Fibroblast of lung (primary cell): ENCODE data around the gene DPH5. TPM values are rescaled to one million over a fixed set of nuclear protein-coding genes. Genes with fewer than 3 reads are reported as not detected.

Experiments
- DNase-seq, 2 donors: peaks; one replicate each; pipeline versions ENCODE4 v3.0.0 to v3.0.0-alpha.2; 2010; ENCODE audit warnings: low read depth in 2 of 2
- H2AFZ ChIP-seq: 2 replicates; pipeline ENCODE4 v1.5.1; 2012; ENCODE audit warnings: low read length, control low read depth, inconsistent platforms
- H3K27ac ChIP-seq: 2 replicates; pipeline ENCODE4 v1.5.1; 2011; ENCODE audit warnings: low read length, control low read depth; ENCODE audit not compliant: insufficient read depth
- H3K27me3 ChIP-seq: 2 replicates; pipeline ENCODE4 v1.5.1; 2011; ENCODE audit warnings: mild to moderate bottlenecking, low read length; ENCODE audit not compliant: control insufficient read depth, insufficient read depth
- H3K36me3 ChIP-seq: 2 replicates; pipeline ENCODE4 v1.5.1; 2011; ENCODE audit warnings: low read length; ENCODE audit not compliant: control insufficient read depth, insufficient read depth
- H3K4me1 ChIP-seq: 2 replicates; pipeline ENCODE4 v1.5.1; 2011; ENCODE audit warnings: low read length; ENCODE audit not compliant: control insufficient read depth, insufficient read depth; ENCODE audit errors: extremely low read depth
- H3K4me2 ChIP-seq: 2 replicates; pipeline ENCODE4 v1.5.1; 2011; ENCODE audit warnings: low read length, control low read depth; ENCODE audit not compliant: insufficient read depth; ENCODE audit errors: extremely low read depth
- H3K4me3 ChIP-seq, 4 experiments: fragments of 200-600 bp in 1 of 4; sonication (generic) in 1 of 4; replicated peaks in 1 of 4; 2 replicates each; pipeline ENCODE4 v1.5.1; 2011 to 2016; ENCODE audit warnings: low read length in 4 of 4, low read depth in 3 of 4, mild to moderate bottlenecking in 3 of 4, control low read depth in 2 of 4, inconsistent platforms in 1 of 4, mixed read lengths in 1 of 4; ENCODE audit not compliant: insufficient read depth in 1 of 4; ENCODE audit errors: control extremely low read depth in 1 of 4
- H3K79me2 ChIP-seq: 2 replicates; pipeline ENCODE4 v1.5.1; 2012; ENCODE audit warnings: mild to moderate bottlenecking, low read length, inconsistent platforms; ENCODE audit not compliant: control insufficient read depth, insufficient read depth
- H3K9ac ChIP-seq: 2 replicates; pipeline ENCODE4 v1.5.1; 2011; ENCODE audit warnings: mild to moderate bottlenecking, low read length, control low read depth; ENCODE audit not compliant: insufficient read depth
- H3K9me3 ChIP-seq: 2 replicates; pipeline ENCODE4 v1.5.1; 2012; ENCODE audit warnings: low read depth, low read length; ENCODE audit not compliant: control insufficient read depth, insufficient read depth
- H4K20me1 ChIP-seq: 2 replicates; pipeline ENCODE4 v1.5.1; 2011; ENCODE audit warnings: low read length; ENCODE audit not compliant: control insufficient read depth, insufficient read depth; ENCODE audit errors: extremely low read depth
- EZH2 ChIP-seq: IDR thresholded peaks from 2 replicates; pipeline ENCODE4 v1.5.1; 2012; ENCODE audit warnings: low read length, control low read depth, mild to moderate bottlenecking; ENCODE audit errors: missing control alignments
- polyA plus RNA-seq, 2 donors: library from polyadenylated mRNA; depleted of rRNA in 1 of 2; stranded (reverse) in 1 of 2; unstranded in 1 of 2; fragments of >200 nt; gene quantifications; 2 replicates each; pipeline ENCODE4 v1.2.1, GENCODE V29; 2011 to 2012; ENCODE audit warnings: missing spikeins in 1 of 2
- total RNA-seq: library from RNA; depleted of rRNA; stranded (reverse); fragments of >200 nt; gene quantifications from 2 replicates; pipeline ENCODE4 v1.2.1, GENCODE V29; 2014
- TF ChIP-seq, protein P1 (sequence below), 2 donors: IDR thresholded peaks in 1 of 2; conservative IDR thresholded peaks in 1 of 2; 1 replicate in 1 of 2; 2 replicates in 1 of 2; pipeline ENCODE4 v1.5.1; 2011 to 2012; ENCODE audit warnings: low read length in 2 of 2, control low read depth in 1 of 2, inconsistent platforms in 1 of 2, low read depth in 1 of 2, mild to moderate bottlenecking in 1 of 2

DPH5 gene
- total and polyA plus RNA-seq, 2 donors (not counting 1 experiment from before 2014, with no cell fraction given), result 39.8 to 40.8 TPM

DNA sequence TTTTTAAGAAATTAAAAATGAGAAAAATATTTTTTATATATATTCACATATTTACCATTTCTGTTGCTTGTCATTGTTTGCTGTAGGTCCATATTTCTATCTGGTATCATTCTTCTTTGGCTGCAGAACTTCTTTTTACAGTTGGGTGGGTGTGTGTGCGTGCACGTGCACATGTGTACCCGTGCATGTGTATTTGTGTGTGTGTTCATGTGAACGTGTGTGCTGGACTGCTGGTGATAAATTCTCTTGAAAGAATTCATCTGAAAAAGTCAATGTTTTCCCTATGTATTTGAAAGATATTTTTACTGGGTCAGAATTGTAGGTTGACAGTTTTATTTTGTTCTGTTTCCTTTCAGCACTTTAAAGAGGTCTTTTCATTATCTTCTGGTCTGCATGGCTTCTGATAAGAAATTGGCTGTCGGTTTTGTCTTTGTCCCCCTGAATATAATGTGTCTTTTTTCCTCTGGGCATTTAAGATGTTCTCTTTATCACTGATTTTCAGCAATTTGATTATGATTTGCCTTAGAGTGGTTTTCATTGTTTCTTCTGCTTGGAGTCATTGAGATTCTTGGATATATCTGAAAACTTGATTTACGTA, 34.5 kb upstream of the DPH5 start:
- TF ChIP-seq EZH2, result no peak
- TF ChIP-seq, protein P1, sequence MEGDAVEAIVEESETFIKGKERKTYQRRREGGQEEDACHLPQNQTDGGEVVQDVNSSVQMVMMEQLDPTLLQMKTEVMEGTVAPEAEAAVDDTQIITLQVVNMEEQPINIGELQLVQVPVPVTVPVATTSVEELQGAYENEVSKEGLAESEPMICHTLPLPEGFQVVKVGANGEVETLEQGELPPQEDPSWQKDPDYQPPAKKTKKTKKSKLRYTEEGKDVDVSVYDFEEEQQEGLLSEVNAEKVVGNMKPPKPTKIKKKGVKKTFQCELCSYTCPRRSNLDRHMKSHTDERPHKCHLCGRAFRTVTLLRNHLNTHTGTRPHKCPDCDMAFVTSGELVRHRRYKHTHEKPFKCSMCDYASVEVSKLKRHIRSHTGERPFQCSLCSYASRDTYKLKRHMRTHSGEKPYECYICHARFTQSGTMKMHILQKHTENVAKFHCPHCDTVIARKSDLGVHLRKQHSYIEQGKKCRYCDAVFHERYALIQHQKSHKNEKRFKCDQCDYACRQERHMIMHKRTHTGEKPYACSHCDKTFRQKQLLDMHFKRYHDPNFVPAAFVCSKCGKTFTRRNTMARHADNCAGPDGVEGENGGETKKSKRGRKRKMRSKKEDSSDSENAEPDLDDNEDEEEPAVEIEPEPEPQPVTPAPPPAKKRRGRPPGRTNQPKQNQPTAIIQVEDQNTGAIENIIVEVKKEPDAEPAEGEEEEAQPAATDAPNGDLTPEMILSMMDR (conservative IDR thresholded peaks at IDR 0.05 in 1 of 2, IDR thresholded peaks at IDR 0.05 in 1 of 2; ENCODE audit: low read depth in 1 of 2, low read length in 2 of 2), result no peak
- Histone ChIP-seq H4K20me1 (no peaks in the 10 kb centered on the region), H3K36me3 (no peaks in the 10 kb centered on the region), H3K4me2 (no peak overlapping the region), H3K9ac (no peak overlapping the region), H3K27ac (no peak overlapping the region), H2AFZ (no peak overlapping the region), H3K79me2 (no peaks in the 10 kb centered on the region), H3K27me3 (no peaks in the 10 kb centered on the region), H3K4me3 (no peak overlapping the region), H3K4me1 (no peaks in the 10 kb centered on the region), H3K9me3 (no peaks in the 10 kb centered on the region)
- no peak for DNase-seq

- DNase-seq, result no peak
- no peak overlapping the region for H3K4me3 ChIP-seq
- H3K36me3 ChIP-seq, result no peaks in the 10 kb centered on the region
- no peaks in the 10 kb centered on the region for H3K79me2 ChIP-seq
- H3K4me1 ChIP-seq, result no peaks in the 10 kb centered on the region
- H4K20me1 ChIP-seq, result no peaks in the 10 kb centered on the region
- H3K27ac ChIP-seq, result no peak overlapping the region
- H3K27me3 ChIP-seq, result no peaks in the 10 kb centered on the region
- no peak overlapping the region for H3K9ac ChIP-seq
- H2AFZ ChIP-seq, result no peak overlapping the region
- no peaks in the 10 kb centered on the region for H3K9me3 ChIP-seq
- H3K4me2 ChIP-seq, result no peak overlapping the region
- TF ChIP-seq, protein P1 (conservative IDR thresholded peaks at IDR 0.05 in 1 of 2, IDR thresholded peaks at IDR 0.05 in 1 of 2; ENCODE audit: low read depth in 1 of 2, low read length in 2 of 2), result no peak
- TF ChIP-seq EZH2, result no peak
Measured at GRCh38 chr1:101055623-101056022, 30.0 kb upstream of the DPH5 start.

- no peaks in the 10 kb centered on the region for H3K27me3 ChIP-seq
- no peak overlapping the region for H3K9ac ChIP-seq
- no peak overlapping the region for H3K4me3 ChIP-seq
- no peak overlapping the region for H2AFZ ChIP-seq
- no peaks in the 10 kb centered on the region for H3K79me2 ChIP-seq
- TF ChIP-seq, protein P1 (conservative IDR thresholded peaks at IDR 0.05 in 1 of 2, IDR thresholded peaks at IDR 0.05 in 1 of 2; ENCODE audit: low read depth in 1 of 2, low read length in 2 of 2), result no peak
- no peak for TF ChIP-seq EZH2
- H4K20me1 ChIP-seq, result no peaks in the 10 kb centered on the region
- no peak for DNase-seq
- no peaks in the 10 kb centered on the region for H3K9me3 ChIP-seq
- no peaks in the 10 kb centered on the region for H3K36me3 ChIP-seq
- no peaks in the 10 kb centered on the region for H3K4me1 ChIP-seq
- no peak overlapping the region for H3K27ac ChIP-seq
- no peak overlapping the region for H3K4me2 ChIP-seq
Measured at GRCh38 chr1:101051688-101052638, 26.4 kb upstream of the DPH5 start.
